Inferior parietal cortex (tissue), 1 donor: ENCODE measurements around the gene ZNF697.
"Not testable (repeated sequence)": the region's sequence is repeated elsewhere in the genome, so short reads cannot be mapped to it uniquely, and the experiment has no call there.

Experiments
- DNase-seq: peaks from one replicate; pipeline ENCODE4 v3.0.0-alpha.2; 2016; ENCODE audit errors: extremely low spot score

The ZNF697 gene

GRCh38 chr1:119631433-119632102 is 16.5 kb downstream of the ZNF697 start:
- no peak for DNase-seq

- no peak for DNase-seq
These were observed 17.0 kb downstream of the ZNF697 start for GRCh38 chr1:119631086-119631432.

- no peak for DNase-seq
These were observed 21.2 kb downstream of the ZNF697 start for GRCh38 chr1:119626841-119627240.

GRCh38 chr1:119626011-119626545 is 22.0 kb downstream of the ZNF697 start:
- DNase-seq = no peak

- no peak for DNase-seq
These were observed 24.4 kb downstream of the ZNF697 start for GRCh38 chr1:119623678-119624077.

GRCh38 chr1:119623193-119623515 is 24.9 kb downstream of the ZNF697 start:
- no peak for DNase-seq

- DNase-seq = no peak
These were observed 25.5 kb downstream of the ZNF697 start for GRCh38 chr1:119622311-119623192.

GRCh38 chr1:119621705-119622104 is 26.4 kb downstream of the ZNF697 start:
- no peak for DNase-seq

GRCh38 chr1:119617751-119618691 is 30.0 kb downstream of the ZNF697 start:
- DNase-seq = no peak

- not testable (repeated sequence) for DNase-seq
These were observed 31.3 kb downstream of the ZNF697 start for GRCh38 chr1:119616748-119617147.

- not testable (repeated sequence) for DNase-seq
These were observed 33.0 kb downstream of the ZNF697 start for GRCh38 chr1:119615100-119615499.

GRCh38 chr1:119613769-119614720 is 34.0 kb downstream of the ZNF697 start:
- DNase-seq = peak; percentile 92

- peak; percentile 68 for DNase-seq
These were observed 36.4 kb downstream of the ZNF697 start for GRCh38 chr1:119611701-119612113.

- not testable (repeated sequence) for DNase-seq
These were observed 39.2 kb downstream of the ZNF697 start for GRCh38 chr1:119608816-119609215.

- DNase-seq = not testable (repeated sequence)
These were observed 40.8 kb downstream of the ZNF697 start for GRCh38 chr1:119607087-119607807.

- DNase-seq = no peak
These were observed 41.7 kb downstream of the ZNF697 start for GRCh38 chr1:119606394-119606793.

- DNase-seq = no peak
These were observed 42.4 kb downstream of the ZNF697 start for GRCh38 chr1:119605686-119606085.

- not testable (repeated sequence) for DNase-seq
These were observed 43.0 kb downstream of the ZNF697 start for GRCh38 chr1:119605080-119605479.

GRCh38 chr1:119603695-119604094 is 44.4 kb downstream of the ZNF697 start:
- DNase-seq = no peak

- DNase-seq = not testable (repeated sequence)
These were observed 44.8 kb downstream of the ZNF697 start for GRCh38 chr1:119603241-119603640.
